Hepatocyte (in vitro differentiated cells): ENCODE results near the gene TMPRSS7. TPM values are rescaled to one million over a fixed set of nuclear protein-coding genes. Genes with fewer than 3 reads are reported as not detected.

ENCODE experiments used
- DNase-seq: peaks from one replicate; pipeline ENCODE4 v3.0.0-alpha.2; 2016; ENCODE audit warnings: low spot score
- H2AFZ ChIP-seq: fragments of 200-600 bp; sonication (generic); 2 replicates; pipeline ENCODE4 v1.6.0; 2016; ENCODE audit warnings: antibody characterized with exemption, mild to moderate bottlenecking
- H3K27ac ChIP-seq: fragments of 200-600 bp; sonication (generic); 2 replicates; pipeline ENCODE4 v1.5.1; 2016; ENCODE audit warnings: mild to moderate bottlenecking
- H3K27me3 ChIP-seq: fragments of 200-600 bp; sonication (generic); 2 replicates; pipeline ENCODE4 v1.6.1; 2016
- H3K36me3 ChIP-seq: fragments of 200-600 bp; sonication (generic); replicated peaks from 2 replicates; pipeline ENCODE4 v1.5.1; 2016; ENCODE audit warnings: low read depth; ENCODE audit not compliant: insufficient read depth
- H3K4me1 ChIP-seq: fragments of 200-600 bp; sonication (generic); 2 replicates; pipeline ENCODE4 v1.5.1; 2016; ENCODE audit warnings: mild to moderate bottlenecking, moderate library complexity; ENCODE audit not compliant: insufficient read depth
- H3K4me2 ChIP-seq: fragments of 200-600 bp; sonication (generic); 2 replicates; pipeline ENCODE4 v1.6.0; 2016
- H3K4me3 ChIP-seq: fragments of 200-600 bp; sonication (generic); 2 replicates; pipeline ENCODE4 v1.5.1; 2016; ENCODE audit warnings: mild to moderate bottlenecking
- H3K79me2 ChIP-seq: fragments of 200-600 bp; sonication (generic); 2 replicates; pipeline ENCODE4 v1.6.0; 2017; ENCODE audit warnings: mild to moderate bottlenecking
- H3K9me2 ChIP-seq: fragments of 200-600 bp; sonication (generic); replicated peaks from 2 replicates; pipeline ENCODE4 v1.6.0; 2017; ENCODE audit warnings: mild to moderate bottlenecking; ENCODE audit not compliant: insufficient read depth
- H3K9me3 ChIP-seq: fragments of 200-600 bp; sonication (generic); 2 replicates; pipeline ENCODE4 v1.5.1; 2016; ENCODE audit warnings: low read depth, mild to moderate bottlenecking
- H4K20me1 ChIP-seq: fragments of 200-600 bp; sonication (generic); 2 replicates; pipeline ENCODE4 v1.6.0; 2016; ENCODE audit warnings: mild to moderate bottlenecking; ENCODE audit not compliant: insufficient read depth, poor library complexity, severe bottlenecking
- EZH2 ChIP-seq: fragments of 200-600 bp; sonication (generic); IDR thresholded peaks from 2 replicates; pipeline ENCODE4 v1.6.1; 2016; ENCODE audit warnings: antibody characterized with exemption, mild to moderate bottlenecking, borderline replicate concordance
- EZH2phosphoT487 ChIP-seq: fragments of 200-600 bp; sonication (generic); IDR thresholded peaks from one replicate; pipeline ENCODE4 v1.6.1; 2018; ENCODE audit warnings: antibody characterized with exemption, mild to moderate bottlenecking, low read depth, moderate library complexity; ENCODE audit not compliant: unreplicated experiment, severe bottlenecking
- WGBS: methylation state at CpG from one replicate; pipeline ENCODE4 v1.1.6; 2016; ENCODE audit warnings: low lambda C conversion rate; ENCODE audit errors: missing lambda C conversion rate; 5-methylcytosine and 5-hydroxymethylcytosine counted together
- polyA plus RNA-seq: library from polyadenylated mRNA; unstranded; fragments of >200 nt; fragmentation: Nextera tagmentation; extraction: Ambion mirVana; gene quantifications from 2 replicates; pipeline ENCODE4 v1.2.1, GENCODE V29; 2016
- total RNA-seq: library from RNA; depleted of rRNA; stranded (reverse); fragments of >200 nt; gene quantifications from 2 replicates; pipeline ENCODE4 v1.2.3, GENCODE V29; 2014
- TF ChIP-seq, protein P1 (sequence below): fragments of 200-600 bp; sonication (generic); IDR thresholded peaks from 2 replicates; pipeline ENCODE4 v1.5.1; 2016; ENCODE audit warnings: antibody characterized with exemption, mild to moderate bottlenecking; ENCODE audit not compliant: poor library complexity

The TMPRSS7 gene
- total and polyA plus RNA-seq, 2 experiments from 2014 or later, result 0.06 TPM; not detected in 1

DNA sequence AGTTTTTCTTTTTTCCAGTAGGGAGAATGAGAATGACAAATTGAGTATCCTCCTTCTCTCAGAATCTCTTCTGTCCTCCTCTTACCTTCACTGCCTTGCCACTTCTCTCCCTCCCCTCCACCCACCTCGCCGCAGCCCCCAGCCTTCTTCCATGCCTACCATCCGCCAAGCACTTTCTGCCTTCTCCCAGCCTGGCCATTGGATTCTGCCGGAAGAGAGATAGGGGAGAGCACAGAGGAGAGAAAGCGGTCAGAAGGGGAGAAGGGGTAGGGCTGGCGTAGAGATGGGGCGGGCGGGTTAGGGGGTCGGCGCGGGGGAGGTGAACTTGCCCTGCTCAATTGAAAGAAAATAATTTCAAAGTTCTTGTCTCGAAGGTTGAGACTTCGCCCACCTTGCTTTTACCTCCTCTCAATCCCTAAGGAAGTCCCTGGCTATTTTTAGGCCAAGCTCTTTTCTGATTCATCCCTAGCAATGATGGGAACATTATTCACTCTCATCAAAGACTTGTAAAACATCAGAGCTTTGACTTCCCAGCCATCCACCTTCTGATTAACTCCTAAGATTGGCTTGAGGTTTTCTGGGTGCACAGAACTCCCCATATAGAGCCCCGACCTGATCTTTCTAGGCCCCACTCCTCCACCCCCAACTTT is 52.5 kb downstream of the TMPRSS7 start:
- Histone ChIP-seq H3K27me3 (no peaks in the 10 kb centered on the region), H3K9me3 (no peaks in the 10 kb centered on the region), H3K4me3 (peak overlapping the region; percentile 43), H3K27ac (peak overlapping the region; percentile 97), H4K20me1 (no peaks in the 10 kb centered on the region), H2AFZ (peak overlapping the region; percentile 71), H3K4me1 (peaks cover 42% of the 10 kb centered on the region), H3K36me3 (no peaks in the 10 kb centered on the region), H3K79me2 (peaks cover 30% of the 10 kb centered on the region), H3K4me2 (peak overlapping the region; percentile 88), H3K9me2 (no peaks in the 10 kb centered on the region)
- DNase-seq, result peak; percentile 16
- TF ChIP-seq EZH2, result no peak
- TF ChIP-seq, protein P1, sequence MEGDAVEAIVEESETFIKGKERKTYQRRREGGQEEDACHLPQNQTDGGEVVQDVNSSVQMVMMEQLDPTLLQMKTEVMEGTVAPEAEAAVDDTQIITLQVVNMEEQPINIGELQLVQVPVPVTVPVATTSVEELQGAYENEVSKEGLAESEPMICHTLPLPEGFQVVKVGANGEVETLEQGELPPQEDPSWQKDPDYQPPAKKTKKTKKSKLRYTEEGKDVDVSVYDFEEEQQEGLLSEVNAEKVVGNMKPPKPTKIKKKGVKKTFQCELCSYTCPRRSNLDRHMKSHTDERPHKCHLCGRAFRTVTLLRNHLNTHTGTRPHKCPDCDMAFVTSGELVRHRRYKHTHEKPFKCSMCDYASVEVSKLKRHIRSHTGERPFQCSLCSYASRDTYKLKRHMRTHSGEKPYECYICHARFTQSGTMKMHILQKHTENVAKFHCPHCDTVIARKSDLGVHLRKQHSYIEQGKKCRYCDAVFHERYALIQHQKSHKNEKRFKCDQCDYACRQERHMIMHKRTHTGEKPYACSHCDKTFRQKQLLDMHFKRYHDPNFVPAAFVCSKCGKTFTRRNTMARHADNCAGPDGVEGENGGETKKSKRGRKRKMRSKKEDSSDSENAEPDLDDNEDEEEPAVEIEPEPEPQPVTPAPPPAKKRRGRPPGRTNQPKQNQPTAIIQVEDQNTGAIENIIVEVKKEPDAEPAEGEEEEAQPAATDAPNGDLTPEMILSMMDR, result no peak
- TF ChIP-seq EZH2phosphoT487, result no peak
- 36% methylated on average over 8 of the region's 14 CpGs for WGBS

DNA sequence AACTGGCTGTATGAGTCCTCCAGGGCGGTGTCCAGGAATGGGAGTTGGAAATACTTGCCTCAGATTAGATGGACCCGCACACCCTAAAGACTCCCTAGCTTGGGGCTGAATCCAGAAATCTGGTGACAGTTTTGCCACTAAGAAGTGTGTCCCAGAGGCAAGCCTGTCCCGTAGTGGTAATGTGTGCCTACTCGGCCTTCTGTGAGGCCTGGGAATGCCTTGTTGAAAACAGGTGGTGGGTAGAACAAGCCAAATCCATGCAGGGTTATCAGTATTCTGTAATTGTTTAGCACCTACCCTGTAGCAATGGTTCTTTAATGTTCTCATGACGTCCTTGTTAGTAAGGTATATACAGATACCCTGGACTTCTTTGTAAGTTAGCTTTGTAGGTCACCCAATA is 53.2 kb downstream of the TMPRSS7 start:
- no peak overlapping the region for H2AFZ ChIP-seq
- 90% methylated on average over 5 of the region's 5 CpGs for WGBS
- no peak for TF ChIP-seq EZH2phosphoT487
- H3K9me2 ChIP-seq, result no peaks in the 10 kb centered on the region
- H3K27ac ChIP-seq, result peak overlapping the region; percentile 97
- peak overlapping the region; percentile 88 for H3K4me2 ChIP-seq
- no peaks in the 10 kb centered on the region for H3K36me3 ChIP-seq
- no peak overlapping the region for H3K4me3 ChIP-seq
- H3K9me3 ChIP-seq, result no peaks in the 10 kb centered on the region
- no peak for DNase-seq
- H3K27me3 ChIP-seq, result no peaks in the 10 kb centered on the region
- peaks cover 30% of the 10 kb centered on the region for H3K79me2 ChIP-seq
- H3K4me1 ChIP-seq, result peaks cover 50% of the 10 kb centered on the region
- H4K20me1 ChIP-seq, result no peaks in the 10 kb centered on the region

DNA sequence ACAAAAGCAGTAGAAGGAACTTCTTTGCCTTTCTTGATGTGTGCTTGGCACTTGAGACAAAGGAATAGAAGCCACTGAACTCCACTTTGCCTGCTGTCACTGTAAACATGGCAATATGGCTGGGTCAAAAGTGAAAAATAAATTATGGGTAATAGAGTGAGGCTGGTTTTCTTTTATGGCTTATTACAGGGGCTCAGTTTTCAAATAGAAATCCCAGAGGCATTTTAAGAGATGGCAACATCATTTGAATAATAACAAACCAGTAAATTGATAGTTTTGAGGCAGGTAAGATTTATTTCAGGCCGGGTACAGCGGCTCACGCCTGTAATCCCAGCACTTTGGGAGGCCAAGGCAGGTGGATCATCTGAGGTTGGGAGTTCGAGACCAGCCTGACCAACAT is 54.4 kb downstream of the TMPRSS7 start:
- no peaks in the 10 kb centered on the region for H3K9me2 ChIP-seq
- peak overlapping the region; percentile 88 for H3K4me2 ChIP-seq
- H3K9me3 ChIP-seq, result no peaks in the 10 kb centered on the region
- H3K79me2 ChIP-seq, result peaks cover 31% of the 10 kb centered on the region
- H3K36me3 ChIP-seq, result no peaks in the 10 kb centered on the region
- WGBS, result 70% methylated on average over 4 of the region's 4 CpGs
- no peak overlapping the region for H2AFZ ChIP-seq
- H3K27me3 ChIP-seq, result no peaks in the 10 kb centered on the region
- no peak for DNase-seq
- peaks cover 52% of the 10 kb centered on the region for H3K4me1 ChIP-seq
- H4K20me1 ChIP-seq, result no peaks in the 10 kb centered on the region
- TF ChIP-seq, protein P1, result no peak
- no peak for TF ChIP-seq EZH2
- no peak for TF ChIP-seq EZH2phosphoT487
- no peak overlapping the region for H3K4me3 ChIP-seq
- no peak overlapping the region for H3K27ac ChIP-seq

DNA sequence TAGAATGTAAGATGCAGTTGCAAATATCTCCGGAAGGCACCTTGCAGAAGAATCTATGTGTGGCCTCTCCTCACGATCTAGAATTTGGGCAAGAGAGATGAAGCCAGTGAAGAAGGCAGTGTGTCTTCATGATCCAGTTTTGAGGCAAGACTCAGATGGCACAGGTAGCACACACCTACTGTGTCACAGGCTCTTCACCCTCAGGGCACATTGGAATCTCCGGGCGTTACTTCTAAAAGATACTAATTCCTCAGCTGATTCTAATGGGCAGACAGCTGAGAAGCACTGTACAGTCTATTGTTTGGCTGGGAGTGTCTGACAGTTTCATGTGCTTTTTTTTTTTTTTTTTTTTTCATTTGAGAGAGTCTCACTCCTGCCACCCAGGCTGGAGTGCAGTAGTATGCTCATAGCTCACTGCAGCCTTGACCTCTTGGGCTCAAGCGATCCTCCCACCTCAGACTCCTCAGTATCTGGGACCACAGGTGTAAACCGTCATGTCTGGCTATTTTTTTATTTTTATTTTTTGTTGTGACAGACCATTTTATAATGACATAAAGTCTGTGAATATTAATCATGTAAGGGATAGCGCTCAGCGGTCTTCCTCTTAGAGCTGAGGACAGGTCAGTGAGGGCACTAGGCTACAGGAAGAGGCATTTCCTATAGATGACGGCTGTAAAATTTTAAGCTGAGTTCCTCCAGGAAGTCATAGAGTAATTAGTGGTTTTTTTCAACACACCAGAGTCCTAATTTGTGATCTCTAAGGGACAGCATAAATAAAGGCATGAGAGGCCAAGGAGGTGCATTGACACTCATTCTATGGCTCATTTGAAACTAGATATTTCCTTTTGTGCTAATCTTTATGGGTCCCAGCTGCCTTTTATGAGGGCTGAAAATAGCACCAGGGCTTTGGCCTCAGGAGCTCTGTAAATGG is 55.7 kb downstream of the TMPRSS7 start:
- Histone ChIP-seq H3K79me2 (peaks cover 37% of the 10 kb centered on the region), H3K27me3 (no peaks in the 10 kb centered on the region), H3K9me2 (no peaks in the 10 kb centered on the region), H3K9me3 (no peaks in the 10 kb centered on the region), H3K36me3 (no peaks in the 10 kb centered on the region), H3K4me1 (peaks cover 43% of the 10 kb centered on the region), H4K20me1 (no peaks in the 10 kb centered on the region), H2AFZ (no peak overlapping the region), H3K4me3 (no peak overlapping the region), H3K27ac (peak overlapping the region; percentile 91), H3K4me2 (peak overlapping the region; percentile 52)
- DNase-seq, result peak; percentile 23
- WGBS, result 68% methylated on average over 9 of the region's 9 CpGs
- TF ChIP-seq EZH2, result no peak
- no peak for TF ChIP-seq EZH2phosphoT487
- TF ChIP-seq, protein P1, result no peak
